ENCODE data around the gene CFAP298. TPM values are rescaled to one million over a fixed set of nuclear protein-coding genes. Genes with fewer than 3 reads are reported as not detected.

CFAP298 gene
- polyA plus RNA-seq, 1 of the 3 experiments (the other 2 are of a cell fraction), result 57.8 TPM

DNA sequence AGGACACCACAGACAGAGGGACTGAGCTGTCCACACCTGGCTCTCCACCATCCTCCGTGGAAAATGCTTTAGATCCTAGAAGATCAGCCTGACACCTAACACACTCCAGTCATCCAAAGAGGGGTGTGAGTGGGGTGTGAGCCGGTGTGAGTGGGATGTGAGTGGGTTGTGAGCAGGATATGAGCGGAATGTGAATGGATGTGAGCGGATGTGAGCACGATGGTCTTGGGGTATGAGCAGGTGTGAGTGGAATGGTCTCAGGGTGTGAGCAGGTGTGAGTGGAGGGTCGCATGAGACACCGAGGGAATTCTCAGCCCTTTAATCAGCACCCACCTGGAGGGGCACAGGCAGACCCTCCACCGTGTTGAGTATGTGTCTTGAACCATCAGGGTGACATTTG, 27.7 kb downstream of the CFAP298 start:
- TF ChIP-seq TCF12 (IDR thresholded peaks at IDR 0.05) (no peak), GABPA (IDR thresholded peaks at IDR 0.05; ENCODE audit: low read depth) (no peak), RAD21 (IDR thresholded peaks at IDR 0.05; ENCODE audit: low read length) (no peak), ELF1 (IDR thresholded peaks at IDR 0.05) (no peak), MXI1 (IDR thresholded peaks at IDR 0.05; ENCODE audit: low read depth, low read length) (no peak), FOSL2 (IDR thresholded peaks at IDR 0.05; ENCODE audit: borderline replicate concordance, low read depth) (no peak), RXRA (IDR thresholded peaks at IDR 0.05; ENCODE audit: borderline replicate concordance, low read depth) (no peak), TEAD4 (IDR thresholded peaks at IDR 0.05; ENCODE audit: borderline replicate concordance, insufficient read depth) (no peak), NFIC (IDR thresholded peaks at IDR 0.05; ENCODE audit: borderline replicate concordance) (no peak), RFX5 (IDR thresholded peaks at IDR 0.05; ENCODE audit: low read length) (no peak), SMC3 (IDR thresholded peaks at IDR 0.05; ENCODE audit: low read depth, low read length) (no peak), EZH2phosphoT487 (IDR thresholded peaks at IDR 0.05; ENCODE audit: borderline replicate concordance, low read depth) (no peak)
- TF ChIP-seq, protein P1, sequence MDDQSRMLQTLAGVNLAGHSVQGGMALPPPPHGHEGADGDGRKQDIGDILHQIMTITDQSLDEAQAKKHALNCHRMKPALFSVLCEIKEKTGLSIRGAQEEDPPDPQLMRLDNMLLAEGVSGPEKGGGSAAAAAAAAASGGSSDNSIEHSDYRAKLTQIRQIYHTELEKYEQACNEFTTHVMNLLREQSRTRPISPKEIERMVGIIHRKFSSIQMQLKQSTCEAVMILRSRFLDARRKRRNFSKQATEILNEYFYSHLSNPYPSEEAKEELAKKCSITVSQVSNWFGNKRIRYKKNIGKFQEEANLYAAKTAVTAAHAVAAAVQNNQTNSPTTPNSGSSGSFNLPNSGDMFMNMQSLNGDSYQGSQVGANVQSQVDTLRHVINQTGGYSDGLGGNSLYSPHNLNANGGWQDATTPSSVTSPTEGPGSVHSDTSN (IDR thresholded peaks at IDR 0.05), result no peak
- TF ChIP-seq, protein P2, sequence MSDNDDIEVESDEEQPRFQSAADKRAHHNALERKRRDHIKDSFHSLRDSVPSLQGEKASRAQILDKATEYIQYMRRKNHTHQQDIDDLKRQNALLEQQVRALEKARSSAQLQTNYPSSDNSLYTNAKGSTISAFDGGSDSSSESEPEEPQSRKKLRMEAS (IDR thresholded peaks at IDR 0.05; ENCODE audit: low read depth), result no peak
- TF ChIP-seq, protein P3, sequence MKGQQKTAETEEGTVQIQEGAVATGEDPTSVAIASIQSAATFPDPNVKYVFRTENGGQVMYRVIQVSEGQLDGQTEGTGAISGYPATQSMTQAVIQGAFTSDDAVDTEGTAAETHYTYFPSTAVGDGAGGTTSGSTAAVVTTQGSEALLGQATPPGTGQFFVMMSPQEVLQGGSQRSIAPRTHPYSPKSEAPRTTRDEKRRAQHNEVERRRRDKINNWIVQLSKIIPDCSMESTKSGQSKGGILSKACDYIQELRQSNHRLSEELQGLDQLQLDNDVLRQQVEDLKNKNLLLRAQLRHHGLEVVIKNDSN (IDR thresholded peaks at IDR 0.05; ENCODE audit: borderline replicate concordance, low read depth), result no peak
- TF ChIP-seq, protein P4, sequence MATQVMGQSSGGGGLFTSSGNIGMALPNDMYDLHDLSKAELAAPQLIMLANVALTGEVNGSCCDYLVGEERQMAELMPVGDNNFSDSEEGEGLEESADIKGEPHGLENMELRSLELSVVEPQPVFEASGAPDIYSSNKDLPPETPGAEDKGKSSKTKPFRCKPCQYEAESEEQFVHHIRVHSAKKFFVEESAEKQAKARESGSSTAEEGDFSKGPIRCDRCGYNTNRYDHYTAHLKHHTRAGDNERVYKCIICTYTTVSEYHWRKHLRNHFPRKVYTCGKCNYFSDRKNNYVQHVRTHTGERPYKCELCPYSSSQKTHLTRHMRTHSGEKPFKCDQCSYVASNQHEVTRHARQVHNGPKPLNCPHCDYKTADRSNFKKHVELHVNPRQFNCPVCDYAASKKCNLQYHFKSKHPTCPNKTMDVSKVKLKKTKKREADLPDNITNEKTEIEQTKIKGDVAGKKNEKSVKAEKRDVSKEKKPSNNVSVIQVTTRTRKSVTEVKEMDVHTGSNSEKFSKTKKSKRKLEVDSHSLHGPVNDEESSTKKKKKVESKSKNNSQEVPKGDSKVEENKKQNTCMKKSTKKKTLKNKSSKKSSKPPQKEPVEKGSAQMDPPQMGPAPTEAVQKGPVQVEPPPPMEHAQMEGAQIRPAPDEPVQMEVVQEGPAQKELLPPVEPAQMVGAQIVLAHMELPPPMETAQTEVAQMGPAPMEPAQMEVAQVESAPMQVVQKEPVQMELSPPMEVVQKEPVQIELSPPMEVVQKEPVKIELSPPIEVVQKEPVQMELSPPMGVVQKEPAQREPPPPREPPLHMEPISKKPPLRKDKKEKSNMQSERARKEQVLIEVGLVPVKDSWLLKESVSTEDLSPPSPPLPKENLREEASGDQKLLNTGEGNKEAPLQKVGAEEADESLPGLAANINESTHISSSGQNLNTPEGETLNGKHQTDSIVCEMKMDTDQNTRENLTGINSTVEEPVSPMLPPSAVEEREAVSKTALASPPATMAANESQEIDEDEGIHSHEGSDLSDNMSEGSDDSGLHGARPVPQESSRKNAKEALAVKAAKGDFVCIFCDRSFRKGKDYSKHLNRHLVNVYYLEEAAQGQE (IDR thresholded peaks at IDR 0.05; ENCODE audit: low read depth, low read length), result no peak
- no peaks in the 10 kb centered on the region for H3K9me3 ChIP-seq
- H3K9me2 ChIP-seq, result no peaks in the 10 kb centered on the region
- ChIA-PET POLR2A (no interaction called here), CTCF (interaction anchor here (0.6 to 1.3 kb wide), 2 partner anchors 17 to 181 kb away, joined by 3 to 4 read pairs; no protein-coding TSS in a partner anchor)
- DNase-seq, result no peak
- 68% methylated on average over 8 of the region's 8 CpGs for WGBS (ENCODE audit: low lambda C conversion rate)
- H3K4me2 ChIP-seq, result no peak overlapping the region
- no peaks in the 10 kb centered on the region for H3K4me1 ChIP-seq (ENCODE audit: control insufficient read depth in 1 of 2, insufficient read depth in 2 of 2, low read depth in 1 of 2, low read length in 1 of 2)
- no peak overlapping the region for H3K27ac ChIP-seq (ENCODE audit: low read depth in 2 of 2, low read length in 1 of 2)
- no peaks in the 10 kb centered on the region for H3K27me3 ChIP-seq (ENCODE audit: insufficient read depth)
- no peaks in the 10 kb centered on the region for H4K20me1 ChIP-seq (ENCODE audit: insufficient read depth)
- H2AFZ ChIP-seq (ENCODE audit: low read depth), result no peak overlapping the region
- H3K9ac ChIP-seq, result no peak overlapping the region
- no peaks in the 10 kb centered on the region for H3K79me2 ChIP-seq (ENCODE audit: insufficient read depth)
- H3K36me3 ChIP-seq (replicated peaks in 1 of 2; ENCODE audit: control insufficient read depth in 1 of 2, insufficient read depth in 2 of 2, low read length in 1 of 2), result no peaks in the 10 kb centered on the region
- H3K4me3 ChIP-seq (ENCODE audit: low read depth in 2 of 2, low read length in 1 of 2), result no peak overlapping the region
- H3F3A ChIP-seq (replicated peaks; ENCODE audit: insufficient read depth), result no peaks in the 10 kb centered on the region

Data from SK-N-SH (cell line).